Measurements from ENCODE around the gene KRTAP2-4. TPM values are rescaled to one million over a fixed set of nuclear protein-coding genes. Genes with fewer than 3 reads are reported as not detected.
"Not testable (repeated sequence)": the region's sequence is repeated elsewhere in the genome, so short reads cannot be mapped to it uniquely, and the experiment has no call there.

Gene KRTAP2-4
- total and polyA plus RNA-seq, 7 donors, result not detected

DNA sequence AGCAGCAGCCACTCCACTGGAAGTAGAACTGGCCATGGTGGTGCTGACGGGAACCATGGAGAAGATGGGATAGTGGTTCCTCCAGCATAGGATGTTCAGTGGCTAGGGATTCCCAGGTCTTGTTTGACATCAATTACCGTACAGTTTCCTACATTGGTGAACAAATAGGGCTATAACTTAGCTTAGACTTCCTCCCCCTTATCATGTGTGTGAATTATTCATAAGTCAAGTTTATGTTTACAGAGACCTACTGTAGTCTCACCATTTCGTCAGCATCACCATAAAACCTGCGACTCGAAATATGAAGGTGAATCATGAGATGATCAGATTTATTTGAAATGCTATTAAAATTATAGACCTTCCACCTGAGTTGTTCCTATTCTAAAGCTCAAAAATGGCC is 6.9 kb downstream of the KRTAP2-4 start:
- no peak overlapping the region for H3K27ac ChIP-seq
- no peaks in the 10 kb centered on the region for H3K9me3 ChIP-seq
- no peaks in the 10 kb centered on the region for H3K27me3 ChIP-seq
- WGBS, 2 donors, result 70 to 85% methylated on average over 5 of the region's 5 CpGs
- intact Hi-C loops (cut with DNase I), result no loop called here
- no peak for DNase-seq
- H3K4me1 ChIP-seq, result peaks cover 0 to 21% (median 9%) of the 10 kb centered on the region in 4 donors
- H3K36me3 ChIP-seq, result no peaks in the 10 kb centered on the region
- TF ChIP-seq EP300 (IDR thresholded peaks at IDR 0.05) (no peak), POLR2A (IDR thresholded peaks at IDR 0.05) (no peak), POLR2AphosphoS5 (IDR thresholded peaks at IDR 0.05) (no peak)
- TF ChIP-seq, protein P1, sequence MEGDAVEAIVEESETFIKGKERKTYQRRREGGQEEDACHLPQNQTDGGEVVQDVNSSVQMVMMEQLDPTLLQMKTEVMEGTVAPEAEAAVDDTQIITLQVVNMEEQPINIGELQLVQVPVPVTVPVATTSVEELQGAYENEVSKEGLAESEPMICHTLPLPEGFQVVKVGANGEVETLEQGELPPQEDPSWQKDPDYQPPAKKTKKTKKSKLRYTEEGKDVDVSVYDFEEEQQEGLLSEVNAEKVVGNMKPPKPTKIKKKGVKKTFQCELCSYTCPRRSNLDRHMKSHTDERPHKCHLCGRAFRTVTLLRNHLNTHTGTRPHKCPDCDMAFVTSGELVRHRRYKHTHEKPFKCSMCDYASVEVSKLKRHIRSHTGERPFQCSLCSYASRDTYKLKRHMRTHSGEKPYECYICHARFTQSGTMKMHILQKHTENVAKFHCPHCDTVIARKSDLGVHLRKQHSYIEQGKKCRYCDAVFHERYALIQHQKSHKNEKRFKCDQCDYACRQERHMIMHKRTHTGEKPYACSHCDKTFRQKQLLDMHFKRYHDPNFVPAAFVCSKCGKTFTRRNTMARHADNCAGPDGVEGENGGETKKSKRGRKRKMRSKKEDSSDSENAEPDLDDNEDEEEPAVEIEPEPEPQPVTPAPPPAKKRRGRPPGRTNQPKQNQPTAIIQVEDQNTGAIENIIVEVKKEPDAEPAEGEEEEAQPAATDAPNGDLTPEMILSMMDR (IDR thresholded peaks at IDR 0.05), result no peak
- no peak overlapping the region for H3K4me3 ChIP-seq

DNA sequence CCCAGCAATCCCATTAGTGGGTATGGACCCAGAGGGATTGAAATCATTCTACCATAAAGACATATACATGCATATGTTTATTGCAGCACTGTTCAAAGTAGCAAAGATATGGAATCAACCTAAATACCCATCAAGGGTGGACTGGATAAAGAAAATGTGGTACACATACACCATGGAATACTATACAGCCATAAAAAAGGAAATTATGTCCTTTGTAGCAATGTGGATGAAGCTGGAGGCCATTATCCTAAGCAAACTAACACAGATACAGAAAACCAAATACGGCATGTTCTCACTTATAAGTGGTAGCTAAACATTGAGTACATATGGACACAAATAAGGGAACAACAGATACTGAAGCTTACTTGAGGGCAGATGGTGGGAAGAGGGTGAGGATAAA is 8.1 kb downstream of the KRTAP2-4 start:
- Histone ChIP-seq H3K27me3 (no peaks in the 10 kb centered on the region), H3K27ac (no peak overlapping the region), H3K36me3 (no peaks in the 10 kb centered on the region), H3K4me3 (no peak overlapping the region), H3K4me1 (peaks cover 0 to 21% (median 9%) of the 10 kb centered on the region in 4 donors), H3K9me3 (no peaks in the 10 kb centered on the region)
- 92 to 100% methylated on average over 1 of the region's 1 CpG for WGBS, 2 donors
- TF ChIP-seq, protein P1 (IDR thresholded peaks at IDR 0.05), result no peak
- no peak for TF ChIP-seq POLR2AphosphoS5 (IDR thresholded peaks at IDR 0.05)
- no peak for TF ChIP-seq POLR2A (IDR thresholded peaks at IDR 0.05)
- TF ChIP-seq EP300 (IDR thresholded peaks at IDR 0.05), result no peak
- intact Hi-C loops (cut with DNase I), result no loop called here
- DNase-seq, result no peak

DNA sequence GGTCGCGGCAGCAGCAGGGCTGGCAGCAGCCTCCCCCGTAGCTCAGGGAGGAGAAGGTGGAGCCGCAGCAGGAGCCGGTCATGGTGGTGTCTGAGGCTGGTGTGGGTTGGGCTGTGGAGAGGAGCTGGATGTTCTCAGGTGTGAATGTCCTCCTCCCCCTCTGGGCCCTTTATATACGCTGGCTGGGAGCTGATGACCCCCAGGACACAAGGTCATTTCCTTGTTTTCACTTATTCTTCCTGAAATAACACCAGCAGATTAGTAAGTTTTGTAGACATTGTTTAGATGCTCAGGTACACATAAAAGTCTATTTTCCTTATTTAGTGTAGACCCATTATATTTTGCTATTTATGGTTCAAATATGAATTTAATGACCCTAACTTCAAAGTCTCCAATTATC is 10.5 kb downstream of the KRTAP2-4 start, which contains the start of gene KRTAP2-2:
Gene KRTAP2-2 (minus strand): TSS at position 101 of the 400 bp plus-strand sequence. CDS start 19 bp downstream, at position 82.
- H3K4me1 ChIP-seq; intact Hi-C loops (cut with DNase I); H3K27me3 ChIP-seq; H3K9me3 ChIP-seq; H3K4me3 ChIP-seq; H3K27ac ChIP-seq; DNase-seq; H3K36me3 ChIP-seq: not testable (repeated sequence)
- 48 to 71% methylated on average over 1 of the region's 6 CpGs for WGBS, 2 donors

DNA sequence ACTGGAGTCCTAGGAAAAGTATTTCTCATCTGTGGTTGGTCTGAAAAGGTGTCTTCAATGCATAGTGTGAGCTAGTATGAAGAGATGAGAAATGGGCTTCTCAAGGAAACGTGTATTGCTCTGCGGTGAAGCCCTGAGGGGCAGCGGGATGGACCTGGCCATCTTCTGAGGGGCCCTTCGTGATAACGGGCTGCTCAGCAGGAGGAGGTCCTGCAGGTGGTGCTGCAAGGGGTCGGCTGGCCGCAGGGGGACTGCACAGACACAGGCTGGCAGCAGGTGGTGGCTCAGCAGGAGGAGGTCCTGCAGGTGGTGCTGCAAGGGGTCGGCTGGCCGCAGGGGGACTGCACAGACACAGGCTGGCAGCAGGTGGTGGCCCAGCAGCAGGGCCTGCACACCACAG is 11.1 kb downstream of the KRTAP2-4 start:
- H3K4me1 ChIP-seq; intact Hi-C loops (cut with DNase I); H3K27me3 ChIP-seq; H3K9me3 ChIP-seq; H3K27ac ChIP-seq; H3K36me3 ChIP-seq; H3K4me3 ChIP-seq; DNase-seq: not testable (repeated sequence)
- 80 to 87% methylated on average over 9 of the region's 9 CpGs for WGBS, 2 donors

DNA sequence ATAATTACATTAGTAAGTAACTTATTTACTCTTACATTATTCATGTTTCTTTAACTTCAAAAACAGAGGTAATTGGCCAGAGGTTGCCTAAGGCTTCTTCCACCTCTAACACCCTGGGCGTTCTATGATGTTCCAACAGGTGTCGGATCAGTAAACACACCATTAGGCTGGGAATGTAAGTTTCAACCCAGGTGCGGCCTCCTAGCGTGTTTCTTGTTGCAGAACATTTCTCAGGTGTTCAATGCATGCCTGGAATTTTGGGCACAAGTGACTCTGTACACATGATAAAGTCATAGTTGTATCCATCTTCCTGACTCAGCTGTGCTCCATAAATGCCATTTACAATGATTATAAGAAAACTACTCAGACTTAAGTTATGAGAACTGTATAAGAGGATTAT is 11.7 kb downstream of the KRTAP2-4 start:
- Histone ChIP-seq H3K4me3 (no peak overlapping the region), H3K4me1 (no peaks in the 10 kb centered on the region), H3K9me3 (no peaks in the 10 kb centered on the region), H3K27me3 (peaks cover 0 to 8% (median 0%) of the 10 kb centered on the region in 3 donors), H3K27ac (no peak overlapping the region), H3K36me3 (no peaks in the 10 kb centered on the region)
- intact Hi-C loops (cut with DNase I), result no loop called here
- no peak for DNase-seq
- TF ChIP-seq EP300 (IDR thresholded peaks at IDR 0.05), result no peak
- no peak for TF ChIP-seq POLR2A (IDR thresholded peaks at IDR 0.05)
- TF ChIP-seq POLR2AphosphoS5 (IDR thresholded peaks at IDR 0.05), result no peak
- TF ChIP-seq, protein P1 (IDR thresholded peaks at IDR 0.05), result no peak
- WGBS, 2 donors, result 91% methylated on average over 4 of the region's 4 CpGs

DNA sequence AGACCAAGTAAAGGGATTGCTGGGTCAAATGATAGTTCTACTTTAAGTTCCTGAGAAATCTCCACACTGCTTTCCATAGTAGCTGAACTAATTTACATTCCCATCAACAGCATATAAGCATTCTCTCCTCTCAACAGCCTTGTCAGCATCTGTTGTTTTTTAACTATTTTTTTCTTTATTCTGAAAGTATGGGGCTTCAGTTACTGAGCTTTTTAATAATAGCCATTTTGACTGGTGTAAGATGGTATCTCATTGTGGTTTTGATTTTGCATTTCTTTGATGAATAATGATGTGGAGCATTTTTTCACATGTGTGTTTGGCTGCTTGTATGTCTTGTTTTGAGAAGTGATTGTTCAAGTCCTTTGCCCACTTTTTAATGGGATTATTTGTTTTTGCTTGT is 13.1 kb downstream of the KRTAP2-4 start:
- TF ChIP-seq POLR2AphosphoS5 (IDR thresholded peaks at IDR 0.05) (no peak), POLR2A (IDR thresholded peaks at IDR 0.05) (no peak), EP300 (IDR thresholded peaks at IDR 0.05) (no peak)
- TF ChIP-seq, protein P1 (IDR thresholded peaks at IDR 0.05), result no peak
- no peak overlapping the region for H3K27ac ChIP-seq
- intact Hi-C loops (cut with DNase I), result no loop called here

More for the DNA sequence above, 13.1 kb downstream of the KRTAP2-4 start:
- H3K27me3 ChIP-seq, result peaks cover 0 to 19% (median 0%) of the 10 kb centered on the region in 3 donors
- no peaks in the 10 kb centered on the region for H3K9me3 ChIP-seq
- no peaks in the 10 kb centered on the region for H3K4me1 ChIP-seq
- no peak for DNase-seq
- H3K4me3 ChIP-seq, result no peak overlapping the region
- no peaks in the 10 kb centered on the region for H3K36me3 ChIP-seq

Measured in sigmoid colon (tissue), 7 donors.